Naive B cell (primary cell): ENCODE data around the gene ONECUT3. TPM values are rescaled to one million over a fixed set of nuclear protein-coding genes. Genes with fewer than 3 reads are reported as not detected.
"Not testable (repeated sequence)": the region's sequence is repeated elsewhere in the genome, so short reads cannot be mapped to it uniquely, and the experiment has no call there.

Experiments
- ATAC-seq, 2 donors: fragments of 150-1000 bp; cut with Tn5 transposase; 2 replicates each; pipeline ENCODE4 v1.10.0; 2021; ENCODE audit warnings: low read depth in 2 of 2, mild to moderate bottlenecking in 2 of 2, moderate library complexity in 2 of 2
- DNase-seq: peaks from one replicate; pipeline ENCODE4 v3.0.0; 2022
- H3K27ac Mint-ChIP-seq, 6 donors: one replicate each; pipeline ENCODE4 v1.8.0; 2020 to 2022; ENCODE audit warnings: mild to moderate bottlenecking in 6 of 6, mixed read lengths in 6 of 6, moderate library complexity in 5 of 6, inconsistent platforms in 2 of 6
- H3K27me3 Mint-ChIP-seq, 3 donors: one replicate each; pipeline ENCODE4 v1.8.0; 2021 to 2022; ENCODE audit warnings: mixed read lengths in 3 of 3, mild to moderate bottlenecking in 1 of 3
- H3K36me3 Mint-ChIP-seq, 2 donors: one replicate each; pipeline ENCODE4 v1.8.0; 2020 to 2022; ENCODE audit warnings: mixed read lengths in 2 of 2, inconsistent platforms in 1 of 2, mild to moderate bottlenecking in 1 of 2
- H3K4me1 Mint-ChIP-seq, 3 donors: one replicate each; pipeline ENCODE4 v1.8.0; 2020 to 2022; ENCODE audit warnings: mixed read lengths in 3 of 3, inconsistent platforms in 1 of 3, mild to moderate bottlenecking in 1 of 3, moderate library complexity in 1 of 3
- H3K4me3 Mint-ChIP-seq, 8 donors: one replicate each; pipeline ENCODE4 v1.8.0; 2020 to 2022; ENCODE audit warnings: mild to moderate bottlenecking in 8 of 8, mixed read lengths in 8 of 8, moderate library complexity in 8 of 8, inconsistent platforms in 2 of 8
- H3K9me3 Mint-ChIP-seq, 7 donors: one replicate each; pipeline ENCODE4 v1.8.0; 2020 to 2022; ENCODE audit warnings: mixed read lengths in 7 of 7, mild to moderate bottlenecking in 5 of 7, inconsistent platforms in 2 of 7, moderate library complexity in 1 of 7
- polyA plus RNA-seq, 6 donors: library from polyadenylated mRNA; unstranded; fragments of 300-500 nt; fragmentation: Illumina TruSeq; gene quantifications; one replicate each; pipeline ENCODE4 v1.2.3, GENCODE V29; 2021; ENCODE audit warnings: low read depth in 6 of 6

Gene ONECUT3
- polyA plus RNA-seq, 6 donors from 2014 or later = not detected

DNA sequence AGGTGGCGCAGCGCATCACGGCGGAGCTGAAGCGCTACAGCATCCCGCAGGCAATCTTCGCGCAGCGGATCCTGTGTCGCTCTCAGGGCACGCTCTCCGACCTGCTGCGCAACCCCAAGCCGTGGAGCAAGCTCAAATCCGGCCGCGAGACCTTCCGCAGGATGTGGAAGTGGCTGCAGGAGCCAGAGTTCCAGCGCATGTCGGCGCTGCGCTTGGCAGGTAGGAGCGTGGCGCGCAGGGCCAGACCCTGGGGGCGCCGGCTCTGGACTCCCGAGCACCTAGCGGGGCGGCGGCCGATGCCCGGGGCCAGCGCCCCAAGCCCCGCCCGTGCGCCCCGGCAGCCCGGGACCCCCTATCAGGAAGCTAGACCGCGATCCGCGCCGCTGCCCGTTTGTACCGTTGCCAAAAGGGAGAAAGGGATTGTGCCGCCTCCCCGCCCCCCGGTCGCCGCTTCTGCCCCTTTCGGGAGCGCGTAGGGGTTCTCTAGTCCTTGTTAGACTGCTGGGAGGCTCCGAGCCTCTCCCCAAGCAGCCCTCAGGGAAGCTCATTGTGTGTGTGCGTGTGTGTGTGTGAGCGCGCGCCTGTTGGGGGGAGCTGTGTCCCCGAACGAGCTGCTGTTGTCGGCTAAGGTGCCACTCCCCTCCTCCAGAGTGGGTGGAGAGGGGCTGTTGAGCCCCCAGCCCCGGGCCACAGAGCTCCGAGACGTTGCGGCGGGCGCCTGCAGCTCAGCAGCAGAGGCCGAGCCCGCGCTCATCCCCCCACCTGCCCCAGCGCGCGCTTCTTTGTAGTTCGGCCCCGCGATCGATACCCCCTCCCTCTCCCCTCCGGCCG lies 1.5 kb downstream of the ONECUT3 start:
- peaks cover 0 to 8% of the 10 kb centered on the region in 2 donors for H3K36me3 Mint-ChIP-seq
- peaks cover 34 to 41% (median 35%) of the 10 kb centered on the region in 3 donors for H3K4me1 Mint-ChIP-seq
- H3K27ac Mint-ChIP-seq = peak overlapping the region in 3 of 6 donors; percentile 42 to 83 (median 78)
- no peak for ATAC-seq
- DNase-seq = no peak
- no peaks in the 10 kb centered on the region for H3K9me3 Mint-ChIP-seq
- H3K4me3 Mint-ChIP-seq = peak overlapping the region in 7 of 8 donors; percentile 25 to 80 (median 53)
- peaks cover 19 to 73% (median 63%) of the 10 kb centered on the region in 3 donors for H3K27me3 Mint-ChIP-seq

DNA sequence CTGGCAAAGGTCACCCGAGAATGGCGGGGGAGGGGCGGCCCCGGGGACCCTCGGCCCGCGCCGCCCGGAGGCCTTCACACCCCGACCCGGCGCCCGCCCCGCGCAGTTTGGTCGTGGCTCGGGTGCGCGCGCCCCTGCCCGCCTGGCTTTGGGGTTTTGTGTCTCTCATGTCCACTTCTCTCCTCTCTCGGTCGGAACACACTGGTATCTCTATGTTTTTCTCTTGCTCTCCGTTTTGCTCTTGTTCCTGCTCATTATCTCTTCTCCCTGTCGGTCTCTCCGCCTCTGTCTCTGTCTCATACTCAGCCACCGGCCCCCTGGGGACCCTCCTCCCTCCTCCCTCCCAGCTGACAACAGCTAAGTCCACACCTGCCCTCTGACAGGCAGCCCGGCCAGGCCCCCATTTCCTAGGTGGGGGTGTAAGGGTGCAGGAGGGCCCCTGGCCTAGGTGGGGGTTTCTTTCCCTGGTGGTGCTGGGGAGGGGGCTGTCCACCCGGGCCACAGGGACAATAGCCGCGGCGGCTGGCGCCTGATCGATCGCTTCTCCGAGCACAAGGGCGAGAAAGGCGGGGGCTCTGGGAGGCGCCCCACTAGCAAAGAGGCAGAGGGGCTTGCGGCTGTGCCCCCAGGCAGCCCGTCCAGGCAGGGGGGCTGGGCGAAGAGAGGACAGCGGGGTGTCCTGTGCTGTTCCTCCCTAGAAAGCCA lies 2.3 kb downstream of the ONECUT3 start:
- H3K36me3 Mint-ChIP-seq = peaks cover 0 to 8% of the 10 kb centered on the region in 2 donors
- H3K4me1 Mint-ChIP-seq = peaks cover 29 to 36% (median 30%) of the 10 kb centered on the region in 3 donors
- no peaks in the 10 kb centered on the region for H3K9me3 Mint-ChIP-seq
- no peak for DNase-seq
- ATAC-seq = no peak
- peak overlapping the region; percentile 17 to 80 (median 70) for H3K4me3 Mint-ChIP-seq
- peaks cover 17 to 73% (median 59%) of the 10 kb centered on the region in 3 donors for H3K27me3 Mint-ChIP-seq
- H3K27ac Mint-ChIP-seq = peak overlapping the region in 4 of 6 donors; percentile 78 to 96 (median 86)

DNA sequence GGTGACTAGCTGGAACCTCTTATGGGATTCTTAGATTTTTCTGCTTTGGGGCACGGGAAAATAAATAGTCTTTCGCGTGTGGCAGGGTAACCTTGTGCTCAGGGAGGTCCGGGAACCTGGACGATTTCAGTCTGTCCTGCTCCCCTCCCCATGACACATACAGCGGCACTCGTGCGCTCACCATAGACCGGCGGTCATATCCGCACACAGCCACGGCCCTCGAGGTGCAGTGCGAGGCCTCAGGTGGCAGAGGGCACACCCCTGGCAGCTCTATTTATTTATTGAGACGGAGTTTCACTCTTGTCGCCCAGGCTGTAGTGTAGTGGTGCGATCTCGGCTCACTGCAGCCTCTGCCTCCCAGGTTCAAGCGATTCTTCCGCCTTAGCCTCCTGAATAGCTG lies 3.0 kb downstream of the ONECUT3 start:
- Mint-ChIP-seq H3K4me1 (peaks cover 29 to 35% (median 31%) of the 10 kb centered on the region in 3 donors), H3K4me3 (peak overlapping the region in 3 of 8 donors; percentile 18 to 88 (median 66)), H3K9me3 (peaks cover 0 to under 1% (median 0%) of the 10 kb centered on the region in 7 donors), H3K27ac (peak overlapping the region in 3 of 6 donors; percentile 78 to 96 (median 78)), H3K36me3 (peaks cover 0 to 8% of the 10 kb centered on the region in 2 donors), H3K27me3 (peaks cover 21 to 75% (median 63%) of the 10 kb centered on the region in 3 donors)
- ATAC-seq (no peak), DNase-seq (no peak)

DNA sequence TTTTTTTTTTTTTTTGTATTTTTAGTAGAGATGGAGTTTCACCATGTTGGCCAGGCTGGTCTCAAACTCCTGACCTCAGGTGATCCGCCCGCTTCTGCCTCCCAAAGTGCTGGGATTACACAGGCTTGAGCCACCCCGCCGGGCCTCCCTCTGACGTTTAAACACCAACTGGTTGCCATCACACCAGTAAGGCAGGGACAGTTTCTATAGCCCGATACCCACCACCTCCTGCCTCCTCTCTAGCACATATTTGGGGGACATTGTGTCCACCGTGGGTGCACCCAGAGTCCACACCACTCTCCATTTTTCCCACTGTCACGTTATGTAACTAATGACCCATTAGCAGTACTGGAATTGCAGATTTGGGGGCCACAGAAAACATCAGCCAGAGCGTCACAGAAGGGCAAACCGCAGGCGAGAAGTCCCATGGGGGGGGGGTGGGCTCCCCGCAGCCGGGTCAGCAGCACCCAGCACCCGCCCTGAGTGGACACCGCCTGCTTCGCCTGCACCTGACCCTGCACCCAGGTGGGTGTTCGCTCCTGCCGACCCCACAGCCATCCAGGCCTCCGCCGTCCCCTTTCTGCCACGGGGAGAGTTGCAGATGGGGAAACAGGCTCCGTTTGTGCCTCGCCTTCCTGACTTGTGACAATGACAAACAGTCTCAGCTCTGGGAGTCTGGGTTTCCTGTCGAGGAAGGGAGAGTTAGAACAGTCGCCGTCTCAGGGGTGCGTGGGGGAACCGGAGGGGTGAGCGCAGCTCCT lies 3.6 kb downstream of the ONECUT3 start:
- peaks cover 0 to 8% of the 10 kb centered on the region in 2 donors for H3K36me3 Mint-ChIP-seq
- ATAC-seq = no peak
- peak overlapping the region; percentile 37 to 88 (median 64) for H3K4me3 Mint-ChIP-seq
- H3K27ac Mint-ChIP-seq = peak overlapping the region in 3 of 6 donors; percentile 78 to 96 (median 89)
- peaks cover 23 to 31% (median 27%) of the 10 kb centered on the region in 3 donors for H3K4me1 Mint-ChIP-seq
- H3K27me3 Mint-ChIP-seq = peaks cover 20 to 75% (median 63%) of the 10 kb centered on the region in 3 donors
- DNase-seq = no peak
- H3K9me3 Mint-ChIP-seq = peaks cover 0 to 2% (median 0%) of the 10 kb centered on the region in 7 donors

DNA sequence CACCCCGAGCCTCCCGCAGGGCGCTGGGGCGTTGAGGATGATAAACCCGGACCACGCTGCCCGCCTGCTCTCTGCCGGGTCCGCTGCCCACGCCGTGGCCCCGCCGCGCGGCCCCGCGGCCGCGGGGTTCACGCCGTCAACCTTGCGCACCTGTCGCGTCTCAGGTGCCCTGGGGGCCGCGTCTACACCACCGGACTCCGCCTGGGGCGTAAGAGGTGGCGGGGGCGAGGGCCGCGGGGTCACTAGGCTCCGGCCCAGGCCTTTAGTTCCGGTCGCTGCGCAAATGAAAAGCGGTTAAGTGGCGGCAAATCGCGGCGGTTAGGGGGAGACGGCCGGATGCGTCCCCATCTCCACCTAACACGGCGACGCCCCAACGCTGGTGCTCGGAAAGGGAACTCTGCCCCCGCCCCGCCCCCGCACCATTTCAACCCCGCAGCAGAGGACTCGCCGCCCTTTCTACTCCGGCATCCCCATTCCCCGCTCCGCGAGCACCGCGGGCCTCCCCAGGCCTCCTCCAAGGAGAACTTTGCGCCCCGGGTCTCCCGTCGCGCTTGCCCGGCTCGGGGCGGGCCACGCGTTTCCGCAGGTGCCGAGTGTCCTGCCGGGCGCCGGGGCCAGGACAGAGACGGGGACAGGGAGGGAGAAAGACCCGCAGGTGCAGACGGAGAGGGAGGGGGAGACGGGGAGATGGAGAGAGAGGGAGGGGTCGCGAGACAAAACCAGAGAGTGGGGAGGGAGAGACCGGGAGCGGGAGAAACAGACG lies 4.3 kb downstream of the ONECUT3 start:
- DNase-seq (no peak), ATAC-seq (no peak)
- Mint-ChIP-seq H3K36me3 (peaks cover 0 to 8% of the 10 kb centered on the region in 2 donors), H3K4me1 (peaks cover 16 to 25% (median 23%) of the 10 kb centered on the region in 3 donors), H3K27me3 (peaks cover 17 to 70% (median 64%) of the 10 kb centered on the region in 3 donors), H3K27ac (peak overlapping the region in 4 of 6 donors; percentile 54 to 96 (median 76)), H3K4me3 (peak overlapping the region in 4 of 8 donors; percentile 12 to 73 (median 64)), H3K9me3 (peaks cover 0 to 2% (median 0%) of the 10 kb centered on the region in 7 donors)

DNA sequence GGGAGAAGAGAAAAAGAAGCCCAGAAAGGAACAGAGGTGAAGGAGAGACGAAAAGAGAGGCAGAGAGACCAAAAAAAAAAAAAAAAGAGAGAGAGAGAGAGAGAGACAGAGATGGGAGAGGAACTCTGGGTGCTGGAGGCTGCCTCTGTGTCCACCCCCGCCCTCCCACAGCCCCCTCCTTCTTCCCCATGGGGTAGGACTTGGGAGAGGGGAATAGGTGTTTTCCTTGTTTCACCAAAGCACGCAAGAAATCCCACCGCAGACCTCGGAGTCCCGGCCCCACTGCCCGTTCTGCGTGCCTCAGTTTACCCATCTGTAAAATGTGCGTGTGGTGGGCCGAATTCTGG lies 4.9 kb downstream of the ONECUT3 start:
- ATAC-seq = no peak
- H3K27ac Mint-ChIP-seq = peak overlapping the region in 3 of 6 donors; percentile 57 to 96 (median 76)
- peaks cover 0 to 8% of the 10 kb centered on the region in 2 donors for H3K36me3 Mint-ChIP-seq
- DNase-seq = no peak
- H3K4me3 Mint-ChIP-seq = peak overlapping the region in 2 of 8 donors; percentile 22 to 54
- H3K27me3 Mint-ChIP-seq = peaks cover 17 to 70% (median 63%) of the 10 kb centered on the region in 3 donors
- peaks cover 0 to 2% (median 0%) of the 10 kb centered on the region in 7 donors for H3K9me3 Mint-ChIP-seq
- peaks cover 14 to 20% (median 19%) of the 10 kb centered on the region in 3 donors for H3K4me1 Mint-ChIP-seq

DNA sequence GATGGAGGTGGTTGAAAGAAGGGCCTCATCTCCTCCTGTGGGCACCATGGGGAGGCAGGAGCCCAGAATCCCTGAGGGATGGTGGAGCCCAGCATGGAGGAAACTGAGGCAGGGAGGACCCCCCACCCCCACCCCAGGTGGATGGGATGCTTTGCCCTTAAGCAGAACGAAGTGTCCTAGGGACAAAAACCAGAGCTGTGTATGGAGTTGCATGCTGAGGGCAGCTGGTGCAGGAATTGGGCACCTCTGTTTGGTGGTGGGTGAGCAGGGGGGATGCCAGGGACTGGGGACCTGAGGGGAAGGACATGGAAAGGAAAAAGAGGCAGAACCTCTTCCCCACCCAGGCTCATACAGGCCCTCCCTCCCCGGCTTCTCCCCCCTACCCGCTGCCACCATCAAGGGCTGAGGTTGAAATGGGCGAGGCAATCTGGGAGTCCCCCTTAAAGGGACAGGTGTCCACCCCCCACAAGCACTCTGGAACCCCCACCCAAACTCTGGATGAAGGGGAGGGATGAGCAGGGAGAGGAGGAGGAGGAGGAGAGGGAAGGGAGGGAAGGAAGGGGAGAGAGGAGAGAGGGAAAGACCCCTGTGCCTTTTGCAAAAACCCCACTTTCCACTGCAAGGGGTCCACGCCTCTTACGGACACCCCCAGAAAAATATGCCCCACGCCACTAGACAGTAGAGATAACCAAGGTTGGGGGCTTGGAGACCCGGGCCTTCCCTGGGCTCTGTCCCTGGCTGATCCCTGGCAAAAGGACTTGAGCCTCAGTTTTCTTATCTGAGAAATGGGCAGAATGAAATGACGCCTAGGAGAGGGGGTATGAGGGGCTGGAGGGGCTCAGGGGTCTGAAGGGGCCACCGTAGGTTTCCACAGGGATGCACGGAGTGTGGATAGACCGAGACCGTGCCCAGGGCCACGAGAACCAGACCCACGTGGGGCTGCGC lies 5.9 kb downstream of the ONECUT3 start:
- ATAC-seq = no peak
- peak overlapping the region in 2 of 6 donors; percentile 26 to 47 for H3K27ac Mint-ChIP-seq
- DNase-seq = no peak
- H3K27me3 Mint-ChIP-seq = peaks cover 22 to 77% (median 71%) of the 10 kb centered on the region in 3 donors
- H3K4me1 Mint-ChIP-seq = peaks cover 14 to 20% (median 19%) of the 10 kb centered on the region in 3 donors
- H3K9me3 Mint-ChIP-seq = peaks cover 0 to 2% (median 0%) of the 10 kb centered on the region in 7 donors
- peaks cover 0 to 8% of the 10 kb centered on the region in 2 donors for H3K36me3 Mint-ChIP-seq
- H3K4me3 Mint-ChIP-seq = peak overlapping the region in 1 of 8 donors; percentile 47

DNA sequence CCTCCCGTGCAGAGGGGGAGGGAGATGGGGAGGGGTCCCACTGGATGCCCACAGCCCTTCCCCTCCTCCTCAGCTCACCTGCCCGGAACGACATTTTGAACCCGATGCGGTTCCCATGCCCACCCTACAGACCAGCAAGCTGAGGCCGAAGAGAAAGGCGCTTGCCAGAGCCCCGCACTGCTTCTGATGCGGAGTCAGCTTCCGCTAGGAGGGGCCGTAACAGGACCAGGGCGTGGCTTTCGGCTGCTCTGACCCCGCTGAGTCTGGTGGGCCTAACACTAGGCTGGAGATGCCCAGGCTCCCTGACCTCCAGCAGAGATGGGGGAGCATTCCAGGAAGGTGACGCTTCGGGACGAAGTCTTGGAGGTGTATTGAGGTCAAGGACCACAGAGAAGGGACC lies 6.7 kb downstream of the ONECUT3 start:
- peak overlapping the region in 2 of 8 donors; percentile 29 to 53 for H3K4me3 Mint-ChIP-seq
- H3K27ac Mint-ChIP-seq = no peak overlapping the region
- peaks cover 22 to 85% (median 79%) of the 10 kb centered on the region in 3 donors for H3K27me3 Mint-ChIP-seq
- DNase-seq = no peak
- peaks cover 0 to 2% (median 0%) of the 10 kb centered on the region in 7 donors for H3K9me3 Mint-ChIP-seq
- H3K4me1 Mint-ChIP-seq = peaks cover 12 to 20% (median 19%) of the 10 kb centered on the region in 3 donors
- ATAC-seq = no peak
- H3K36me3 Mint-ChIP-seq = peaks cover 0 to 8% of the 10 kb centered on the region in 2 donors

DNA sequence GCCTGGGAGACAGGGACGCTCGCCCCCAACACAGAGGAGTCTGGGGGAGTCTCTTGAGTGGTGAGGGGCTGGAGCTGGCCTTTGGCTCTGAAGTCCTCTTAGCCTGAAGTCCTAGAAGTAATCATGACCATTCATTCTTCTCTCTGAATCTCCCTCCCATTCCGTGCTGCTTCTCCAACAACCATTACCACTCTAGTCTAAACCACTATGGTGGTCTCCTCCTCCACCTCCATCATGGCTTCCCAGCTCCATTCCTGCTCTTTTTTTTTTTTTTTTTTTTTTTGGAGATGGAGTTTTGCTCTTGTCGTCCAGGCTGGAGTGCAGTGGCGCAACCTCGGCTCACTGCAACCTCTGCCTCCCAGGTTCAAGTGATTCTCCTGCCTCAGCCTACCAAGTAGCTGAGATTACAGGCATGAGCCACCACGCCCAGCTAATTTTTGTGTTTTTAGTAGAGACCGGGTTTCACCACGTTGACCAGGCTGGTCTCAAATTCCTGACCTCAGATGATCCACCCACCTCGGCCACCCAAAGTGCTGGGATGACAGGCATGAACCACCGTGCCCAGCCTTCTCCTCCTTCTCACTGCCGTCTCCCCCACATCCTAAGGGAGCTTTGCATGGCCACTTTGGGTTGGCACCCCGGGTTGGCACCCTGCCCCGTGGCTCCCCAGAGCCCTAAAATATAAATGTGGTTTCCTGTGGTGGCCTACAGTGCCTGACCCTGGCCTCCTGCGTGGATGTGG lies 7.7 kb downstream of the ONECUT3 start:
- peak overlapping the region in 4 of 8 donors; percentile 22 to 63 (median 39) for H3K4me3 Mint-ChIP-seq
- DNase-seq = not testable (repeated sequence)

DNA sequence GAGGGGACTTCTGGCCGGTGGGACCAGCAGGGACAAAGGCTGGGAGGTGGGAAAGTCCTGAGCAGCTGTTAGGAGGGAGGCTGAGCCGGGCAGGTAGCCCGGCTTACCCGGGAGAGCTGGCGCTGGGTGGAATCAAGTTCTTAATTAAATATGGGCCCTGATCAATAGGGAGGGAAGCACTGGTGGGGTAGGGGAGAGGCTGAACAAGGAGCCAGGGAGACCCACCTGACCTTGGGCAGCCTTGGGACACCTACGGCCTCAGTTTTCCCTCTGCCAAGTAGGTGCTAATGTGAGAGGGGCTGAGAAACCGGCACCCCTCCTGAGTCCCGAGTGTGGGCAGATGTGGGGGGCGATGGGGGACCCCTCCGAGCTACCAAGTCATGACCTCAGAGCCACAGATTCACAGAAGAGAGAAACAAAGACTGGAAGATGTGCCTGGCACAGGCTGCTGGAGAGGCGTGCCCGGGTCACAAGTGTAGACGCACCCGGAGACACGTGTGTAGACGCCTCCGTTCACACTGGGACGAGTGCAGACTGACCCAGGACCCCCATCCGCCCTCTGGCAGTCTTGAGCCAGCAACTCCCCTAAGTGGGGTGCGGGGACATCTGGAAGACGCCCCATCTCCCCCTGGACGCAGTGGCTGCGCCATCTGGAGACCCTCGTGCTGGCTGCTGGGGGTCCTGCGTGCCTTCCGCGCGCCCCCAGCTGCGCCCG lies 8.4 kb downstream of the ONECUT3 start:
- no peaks in the 10 kb centered on the region for H3K36me3 Mint-ChIP-seq
- no peak for DNase-seq
- peaks cover 0 to 2% (median 0%) of the 10 kb centered on the region in 7 donors for H3K9me3 Mint-ChIP-seq
- H3K27me3 Mint-ChIP-seq = peaks cover 18 to 89% (median 76%) of the 10 kb centered on the region in 3 donors
- H3K4me3 Mint-ChIP-seq = peak overlapping the region in 4 of 8 donors; percentile 53 to 78 (median 60)
- peaks cover 4 to 14% (median 13%) of the 10 kb centered on the region in 3 donors for H3K4me1 Mint-ChIP-seq
- H3K27ac Mint-ChIP-seq = peak overlapping the region in 4 of 6 donors; percentile 59 to 96 (median 78)
- ATAC-seq = no peak

More for the DNA sequence above, 7.7 kb downstream of the ONECUT3 start:
- Mint-ChIP-seq H3K4me1 (peaks cover 10 to 14% (median 14%) of the 10 kb centered on the region in 3 donors), H3K27ac (peak overlapping the region in 3 of 6 donors; percentile 62 to 96 (median 68)), H3K27me3 (peaks cover 18 to 86% (median 79%) of the 10 kb centered on the region in 3 donors)
- not testable (repeated sequence) for ATAC-seq, H3K36me3 Mint-ChIP-seq, H3K9me3 Mint-ChIP-seq
